ENCODE measurements around the gene ATP8A2.

- TF ChIP-seq ATF4 (CRISPR knock-in tag; IDR thresholded peaks at IDR 0.05) (no peak), MTA3 (IDR thresholded peaks at IDR 0.05; ENCODE audit: borderline replicate concordance) (no peak), ESRRA (IDR thresholded peaks at IDR 0.05; ENCODE audit: borderline replicate concordance, low read depth) (no peak), SETDB1 (IDR thresholded peaks at IDR 0.05; ENCODE audit: low read length) (no peak), CBX5 (IDR thresholded peaks at IDR 0.05; ENCODE audit: borderline replicate concordance, low read depth) (no peak), ZNF263 (CRISPR knock-in tag; IDR thresholded peaks at IDR 0.05; ENCODE audit: borderline replicate concordance) (no peak), MLX (CRISPR knock-in tag; conservative IDR thresholded peaks at IDR 0.05) (no peak), ZNF354B (CRISPR knock-in tag; IDR thresholded peaks at IDR 0.05) (no peak), E2F4 (CRISPR knock-in tag; IDR thresholded peaks at IDR 0.05; ENCODE audit: low read depth) (no peak)
Measured at GRCh38 chr13:25630329-25630900, 258.6 kb downstream of the ATP8A2 start.

Measured in K562 (cell line).